ENCODE results near the gene VTA1. TPM values are rescaled to one million over a fixed set of nuclear protein-coding genes. Genes with fewer than 3 reads are reported as not detected.

VTA1 gene
- total RNA-seq, 1 experiment from 2014 or later, result 55.1 TPM

GRCh38 chr6:142153196-142153595, 6.1 kb downstream of the VTA1 start:
- no peaks in the 10 kb centered on the region for H3K27me3 ChIP-seq (replicated peaks; ENCODE audit: control insufficient read depth, insufficient read depth, low read length)
- H3K4me3 Mint-ChIP-seq (ENCODE audit: unreplicated experiment), result no peak overlapping the region
- POLR2A ChIA-PET, result no interaction called here
- H3K36me3 ChIP-seq (ENCODE audit: control insufficient read depth, insufficient read depth, low read length), result no peaks in the 10 kb centered on the region
- no peak overlapping the region for H3K27ac Mint-ChIP-seq (ENCODE audit: unreplicated experiment)
- no peaks in the 10 kb centered on the region for H3K9me3 Mint-ChIP-seq (ENCODE audit: unreplicated experiment)
- peaks cover 13% of the 10 kb centered on the region for H3K36me3 Mint-ChIP-seq (ENCODE audit: insufficient read depth, unreplicated experiment)
- no peaks in the 10 kb centered on the region for H3K9me3 ChIP-seq
- H3K4me1 Mint-ChIP-seq (ENCODE audit: low read depth, unreplicated experiment), result peaks cover 7% of the 10 kb centered on the region
- DNase-seq, result no peak
- H3K4me1 ChIP-seq, result no peaks in the 10 kb centered on the region
- intact Hi-C loops (cut with micrococcal nuclease; ENCODE audit: unreplicated experiment), result no loop called here
- BruUV-seq (replicated peaks), result no TSS peak
- no peak overlapping the region for H3K4me3 ChIP-seq (ENCODE audit: low read depth, low read length)
- no peaks in the 10 kb centered on the region for H3K27me3 Mint-ChIP-seq (ENCODE audit: insufficient read depth, unreplicated experiment)
- CTCF ChIA-PET, result no interaction called here
- no peak for TF ChIP-seq CTCF (IDR thresholded peaks at IDR 0.05; ENCODE audit: insufficient read depth in 1 of 2, low read depth in 1 of 2, low read length in 1 of 2, severe bottlenecking in 1 of 2, unreplicated experiment in 1 of 2)

GRCh38 chr6:142154336-142154735, 7.3 kb downstream of the VTA1 start:
- Mint-ChIP-seq H3K27ac (ENCODE audit: unreplicated experiment) (no peak overlapping the region), H3K4me1 (ENCODE audit: low read depth, unreplicated experiment) (no peaks in the 10 kb centered on the region)
- CTCF ChIA-PET, result no interaction called here

GRCh38 chr6:142155091-142155490, 8.0 kb downstream of the VTA1 start:
- Histone ChIP-seq H3K9me3 (no peaks in the 10 kb centered on the region), H3K36me3 (ENCODE audit: control insufficient read depth, insufficient read depth, low read length) (no peaks in the 10 kb centered on the region), H3K27me3 (replicated peaks; ENCODE audit: control insufficient read depth, insufficient read depth, low read length) (no peaks in the 10 kb centered on the region), H3K4me1 (no peaks in the 10 kb centered on the region), H3K4me3 (ENCODE audit: low read depth, low read length) (no peak overlapping the region)
- ChIA-PET POLR2A (no interaction called here), CTCF (interaction anchor here (1.9 to 2.2 kb wide), 2 partner anchors 8 to 232 kb away, joined by 4 to 10 read pairs; partner anchors contain the start of genes NMBR and VTA1)
- no peak for TF ChIP-seq CTCF (IDR thresholded peaks at IDR 0.05; ENCODE audit: insufficient read depth in 1 of 2, low read depth in 1 of 2, low read length in 1 of 2, severe bottlenecking in 1 of 2, unreplicated experiment in 1 of 2)
- no peaks in the 10 kb centered on the region for H3K4me1 Mint-ChIP-seq (ENCODE audit: low read depth, unreplicated experiment)
- intact Hi-C loops (cut with micrococcal nuclease; ENCODE audit: unreplicated experiment), result no loop called here
- peaks cover 7% of the 10 kb centered on the region for H3K36me3 Mint-ChIP-seq (ENCODE audit: insufficient read depth, unreplicated experiment)
- H3K4me3 Mint-ChIP-seq (ENCODE audit: unreplicated experiment), result no peak overlapping the region
- no peaks in the 10 kb centered on the region for H3K9me3 Mint-ChIP-seq (ENCODE audit: unreplicated experiment)
- no peaks in the 10 kb centered on the region for H3K27me3 Mint-ChIP-seq (ENCODE audit: insufficient read depth, unreplicated experiment)
- DNase-seq, result no peak
- BruUV-seq (replicated peaks), result no TSS peak
- no peak overlapping the region for H3K27ac Mint-ChIP-seq (ENCODE audit: unreplicated experiment)

More at GRCh38 chr6:142154336-142154735, 7.3 kb downstream of the VTA1 start:
- no peak for TF ChIP-seq CTCF (IDR thresholded peaks at IDR 0.05; ENCODE audit: insufficient read depth in 1 of 2, low read depth in 1 of 2, low read length in 1 of 2, severe bottlenecking in 1 of 2, unreplicated experiment in 1 of 2)
- no peak for DNase-seq
- intact Hi-C loops (cut with micrococcal nuclease; ENCODE audit: unreplicated experiment), result no loop called here
- H3K4me3 ChIP-seq (ENCODE audit: low read depth, low read length), result no peak overlapping the region
- no peaks in the 10 kb centered on the region for H3K36me3 ChIP-seq (ENCODE audit: control insufficient read depth, insufficient read depth, low read length)
- no peaks in the 10 kb centered on the region for H3K4me1 ChIP-seq
- H3K9me3 Mint-ChIP-seq (ENCODE audit: unreplicated experiment), result no peaks in the 10 kb centered on the region
- BruUV-seq (replicated peaks), result no TSS peak
- no peaks in the 10 kb centered on the region for H3K27me3 Mint-ChIP-seq (ENCODE audit: insufficient read depth, unreplicated experiment)
- POLR2A ChIA-PET, result no interaction called here
- H3K9me3 ChIP-seq, result no peaks in the 10 kb centered on the region
- H3K4me3 Mint-ChIP-seq (ENCODE audit: unreplicated experiment), result no peak overlapping the region
- H3K36me3 Mint-ChIP-seq (ENCODE audit: insufficient read depth, unreplicated experiment), result peaks cover 7% of the 10 kb centered on the region
- no peaks in the 10 kb centered on the region for H3K27me3 ChIP-seq (replicated peaks; ENCODE audit: control insufficient read depth, insufficient read depth, low read length)

Data from Caco-2 (cell line).